HG02970 (cell line): ENCODE measurements around the gene SUSD1.
"Not testable (repeated sequence)": the region's sequence is repeated elsewhere in the genome, so short reads cannot be mapped to it uniquely, and the experiment has no call there.

Source experiments
- ATAC-seq: cut with Tn5 transposase; IDR thresholded peaks from one replicate; pipeline ENCODE4 v1.9.1; 2021; ENCODE audit warnings: mild to moderate bottlenecking, moderate library complexity, moderate number of reproducible peaks; ENCODE audit not compliant: unreplicated experiment, low FRiP score

SUSD1 gene

GRCh38 chr9:112174965-112175795, at the start of gene SUSD1:
Gene SUSD1 (minus strand): TSS chr9:112175297. CDS start chr9:112175235, 62 bp downstream.
- peak; percentile 47 for ATAC-seq

GRCh38 chr9:112224401-112225289, 49.5 kb upstream of the SUSD1 start:
- no peak for ATAC-seq

- peak; percentile 82 for ATAC-seq
Observed at GRCh38 chr9:112218908-112219307, 43.8 kb upstream of the SUSD1 start.

GRCh38 chr9:112212926-112213325, 37.8 kb upstream of the SUSD1 start:
- ATAC-seq: no peak

GRCh38 chr9:112207451-112207850, 32.4 kb upstream of the SUSD1 start:
- ATAC-seq: no peak

GRCh38 chr9:112203536-112203935, 28.4 kb upstream of the SUSD1 start:
- no peak for ATAC-seq

GRCh38 chr9:112200711-112201110, 25.6 kb upstream of the SUSD1 start:
- ATAC-seq: no peak

- ATAC-seq: no peak
Observed at GRCh38 chr9:112198646-112199045, 23.5 kb upstream of the SUSD1 start.

GRCh38 chr9:112194969-112195431, 19.9 kb upstream of the SUSD1 start:
- no peak for ATAC-seq

GRCh38 chr9:112193572-112194288, 18.6 kb upstream of the SUSD1 start:
- no peak for ATAC-seq

- not testable (repeated sequence) for ATAC-seq
Observed at GRCh38 chr9:112190320-112190719, 15.2 kb upstream of the SUSD1 start.

- ATAC-seq: no peak
Observed at GRCh38 chr9:112188884-112189283, 13.8 kb upstream of the SUSD1 start.

GRCh38 chr9:112187404-112187803, 12.3 kb upstream of the SUSD1 start:
- no peak for ATAC-seq

- ATAC-seq: no peak
Observed at GRCh38 chr9:112186695-112187094, 11.6 kb upstream of the SUSD1 start.

GRCh38 chr9:112184946-112185345, 9.8 kb upstream of the SUSD1 start:
- ATAC-seq: no peak

GRCh38 chr9:112184221-112184620, 9.1 kb upstream of the SUSD1 start:
- no peak for ATAC-seq

- no peak for ATAC-seq
Observed at GRCh38 chr9:112180387-112180881, 5.3 kb upstream of the SUSD1 start.

GRCh38 chr9:112179816-112180215, 4.7 kb upstream of the SUSD1 start:
- no peak for ATAC-seq

- ATAC-seq: no peak
Observed at GRCh38 chr9:112176524-112176923, 1.4 kb upstream of the SUSD1 start.

GRCh38 chr9:112175796-112176315, 759 bp upstream of the SUSD1 start:
- no peak for ATAC-seq
